BLaER1 treated with 17β-estradiol and CSF1 and Interleukin-3, amounts not matched to agents 10 nM and 100 nM (cell line): Measurements from ENCODE around the gene OPRPN.

Source experiments
- H3K27ac ChIP-seq, 11 experiments: shearing (Covaris generic); formaldehyde crosslinking; 2 replicates each; pipeline ENCODE4 v1.8.1; 2022
- H3K27me3 ChIP-seq, 11 experiments: shearing (Covaris generic); formaldehyde crosslinking; 2 replicates each; pipeline ENCODE4 v1.8.1; 2022
- H3K36me3 ChIP-seq, 11 experiments: shearing (Covaris generic); formaldehyde crosslinking; 2 replicates each; pipeline ENCODE4 v1.8.1; 2022
- H3K4me1 ChIP-seq, 10 experiments: shearing (Covaris generic); formaldehyde crosslinking; 2 replicates each; pipeline ENCODE4 v1.8.1; 2022
- H3K4me2 ChIP-seq, 11 experiments: shearing (Covaris generic); formaldehyde crosslinking; 2 replicates each; pipeline ENCODE4 v1.8.1; 2022
- H3K4me3 ChIP-seq, 10 experiments: shearing (Covaris generic); formaldehyde crosslinking; 2 replicates each; pipeline ENCODE4 v1.8.1; 2022
- H3K9ac ChIP-seq, 11 experiments: shearing (Covaris generic); formaldehyde crosslinking; 2 replicates each; pipeline ENCODE4 v1.8.1; 2022
- H3K9me3 ChIP-seq, 11 experiments: shearing (Covaris generic); formaldehyde crosslinking; replicated peaks in 1 of 11; 2 replicates each; pipeline ENCODE4 v1.8.1; 2022
- H4K20me1 ChIP-seq, 11 experiments: shearing (Covaris generic); formaldehyde crosslinking; 2 replicates each; pipeline ENCODE4 v1.8.1; 2022
- Cebpa-rat ChIP-seq, 11 experiments: shearing (Covaris generic); IDR thresholded peaks; 2 replicates each; pipeline ENCODE4 v1.8.1; 2022

OPRPN gene

GRCh38 chr4:70397580-70397979 lies at the start of gene OPRPN:
Gene OPRPN (plus strand): TSS chr4:70397940. CDS start chr4:70399286, 1,346 bp downstream.
- Histone ChIP-seq H4K20me1 (no peaks in the 10 kb centered on the region), H3K9me3 (no peaks in the 10 kb centered on the region), H3K27ac (no peak within 1 kb of the TSS), H3K9ac (no peak within 1 kb of the TSS), H3K4me1 (no peaks in the 10 kb centered on the region), H3K4me3 (no peak within 1 kb of the TSS), H3K36me3 (no peaks in the 10 kb centered on the region), H3K27me3 (no peaks in the 10 kb centered on the region), H3K4me2 (no peak within 1 kb of the TSS)
- TF ChIP-seq Cebpa-rat (IDR thresholded peaks at IDR 0.05), result no peak

GRCh38 chr4:70356185-70356584 lies 41.6 kb upstream of the OPRPN start:
- Histone ChIP-seq H3K4me2 (peak overlapping the region in 1 of 11 experiments; percentile 8; a peak in 1 of 22 replicates), H3K4me3 (no peak overlapping the region), H3K27ac (no peak overlapping the region), H3K9me3 (no peaks in the 10 kb centered on the region), H3K36me3 (no peaks in the 10 kb centered on the region), H3K4me1 (peaks cover 0 to 5% (median 0%) of the 10 kb centered on the region in 10 experiments; a peak in 3 of 20 replicates), H4K20me1 (no peaks in the 10 kb centered on the region), H3K27me3 (no peaks in the 10 kb centered on the region), H3K9ac (no peak overlapping the region)
- TF ChIP-seq Cebpa-rat (IDR thresholded peaks at IDR 0.05), result no peak

GRCh38 chr4:70359115-70359661 lies 38.6 kb upstream of the OPRPN start:
- no peak overlapping the region for H3K27ac ChIP-seq
- no peak for TF ChIP-seq Cebpa-rat (IDR thresholded peaks at IDR 0.05)
- H3K4me3 ChIP-seq, result no peak overlapping the region
- H3K36me3 ChIP-seq, result no peaks in the 10 kb centered on the region
- H3K27me3 ChIP-seq, result no peaks in the 10 kb centered on the region
- H3K4me2 ChIP-seq, result no peak overlapping the region
- no peaks in the 10 kb centered on the region for H4K20me1 ChIP-seq
- H3K4me1 ChIP-seq, result peaks cover 0 to 5% (median 0%) of the 10 kb centered on the region in 10 experiments; a peak in 3 of 20 replicates
- H3K9ac ChIP-seq, result no peak overlapping the region
- H3K9me3 ChIP-seq, result no peaks in the 10 kb centered on the region

GRCh38 chr4:70360460-70360859 lies 37.3 kb upstream of the OPRPN start, which contains the start of gene SMR3A:
Gene SMR3A (plus strand): TSS chr4:70360760. CDS start chr4:70362116, 1,356 bp downstream.
- no peak for TF ChIP-seq Cebpa-rat (IDR thresholded peaks at IDR 0.05)
- H3K4me1 ChIP-seq, result peaks cover 0 to 5% (median 0%) of the 10 kb centered on the region in 10 experiments; a peak in 3 of 20 replicates
- no peak within 1 kb of the TSS for H3K4me3 ChIP-seq
- H3K27ac ChIP-seq, result no peak within 1 kb of the TSS
- H3K9ac ChIP-seq, result no peak within 1 kb of the TSS
- no peaks in the 10 kb centered on the region for H3K27me3 ChIP-seq
- H4K20me1 ChIP-seq, result no peaks in the 10 kb centered on the region
- H3K36me3 ChIP-seq, result no peaks in the 10 kb centered on the region
- H3K4me2 ChIP-seq, result no peak within 1 kb of the TSS
- H3K9me3 ChIP-seq, result no peaks in the 10 kb centered on the region

- Histone ChIP-seq H3K9ac (no peak overlapping the region), H3K36me3 (no peaks in the 10 kb centered on the region), H3K9me3 (no peaks in the 10 kb centered on the region), H4K20me1 (no peaks in the 10 kb centered on the region), H3K4me2 (no peak overlapping the region), H3K27me3 (no peaks in the 10 kb centered on the region), H3K4me1 (no peaks in the 10 kb centered on the region), H3K4me3 (no peak overlapping the region), H3K27ac (no peak overlapping the region)
- no peak for TF ChIP-seq Cebpa-rat (IDR thresholded peaks at IDR 0.05)
These were observed 33.7 kb upstream of the OPRPN start for GRCh38 chr4:70364002-70364401.

GRCh38 chr4:70365479-70365878 lies 32.3 kb upstream of the OPRPN start:
- Histone ChIP-seq H3K9ac (no peak overlapping the region), H3K27me3 (no peaks in the 10 kb centered on the region), H3K4me3 (no peak overlapping the region), H3K4me1 (no peaks in the 10 kb centered on the region), H3K36me3 (no peaks in the 10 kb centered on the region), H3K27ac (no peak overlapping the region), H4K20me1 (no peaks in the 10 kb centered on the region), H3K4me2 (no peak overlapping the region), H3K9me3 (no peaks in the 10 kb centered on the region)
- TF ChIP-seq Cebpa-rat (IDR thresholded peaks at IDR 0.05), result no peak

- H3K4me3 ChIP-seq, result no peak overlapping the region
- H3K27me3 ChIP-seq, result no peaks in the 10 kb centered on the region
- no peaks in the 10 kb centered on the region for H3K9me3 ChIP-seq
- H3K36me3 ChIP-seq, result no peaks in the 10 kb centered on the region
- no peak overlapping the region for H3K9ac ChIP-seq
- H3K4me2 ChIP-seq, result no peak overlapping the region
- no peaks in the 10 kb centered on the region for H3K4me1 ChIP-seq
- no peak for TF ChIP-seq Cebpa-rat (IDR thresholded peaks at IDR 0.05)
- no peaks in the 10 kb centered on the region for H4K20me1 ChIP-seq
- H3K27ac ChIP-seq, result no peak overlapping the region
These were observed 29.9 kb upstream of the OPRPN start for GRCh38 chr4:70367813-70368212.

- H3K36me3 ChIP-seq, result no peaks in the 10 kb centered on the region
- no peaks in the 10 kb centered on the region for H3K27me3 ChIP-seq
- no peak overlapping the region for H3K4me3 ChIP-seq
- no peak overlapping the region for H3K9ac ChIP-seq
- H4K20me1 ChIP-seq, result no peaks in the 10 kb centered on the region
- H3K27ac ChIP-seq, result no peak overlapping the region
- H3K9me3 ChIP-seq, result no peaks in the 10 kb centered on the region
- TF ChIP-seq Cebpa-rat (IDR thresholded peaks at IDR 0.05), result no peak
- no peaks in the 10 kb centered on the region for H3K4me1 ChIP-seq
- no peak overlapping the region for H3K4me2 ChIP-seq
These were observed 25.8 kb upstream of the OPRPN start for GRCh38 chr4:70371987-70372386.

- no peak for TF ChIP-seq Cebpa-rat (IDR thresholded peaks at IDR 0.05)
- H3K27me3 ChIP-seq, result no peaks in the 10 kb centered on the region
- no peak overlapping the region for H3K9ac ChIP-seq
- no peak overlapping the region for H3K4me2 ChIP-seq
- H3K36me3 ChIP-seq, result no peaks in the 10 kb centered on the region
- H4K20me1 ChIP-seq, result no peaks in the 10 kb centered on the region
- H3K4me3 ChIP-seq, result no peak overlapping the region
- H3K27ac ChIP-seq, result no peak overlapping the region
- H3K9me3 ChIP-seq, result no peaks in the 10 kb centered on the region
- H3K4me1 ChIP-seq, result no peaks in the 10 kb centered on the region
These were observed 25.0 kb upstream of the OPRPN start for GRCh38 chr4:70372760-70373159.

GRCh38 chr4:70380578-70380977 lies 17.2 kb upstream of the OPRPN start:
- no peak overlapping the region for H3K27ac ChIP-seq
- H4K20me1 ChIP-seq, result no peaks in the 10 kb centered on the region
- H3K9me3 ChIP-seq, result no peaks in the 10 kb centered on the region
- no peak overlapping the region for H3K4me2 ChIP-seq
- H3K4me1 ChIP-seq, result no peaks in the 10 kb centered on the region
- H3K4me3 ChIP-seq, result no peak overlapping the region
- no peaks in the 10 kb centered on the region for H3K27me3 ChIP-seq
- H3K36me3 ChIP-seq, result no peaks in the 10 kb centered on the region
- no peak for TF ChIP-seq Cebpa-rat (IDR thresholded peaks at IDR 0.05)
- no peak overlapping the region for H3K9ac ChIP-seq
